Skeletal muscle satellite cell (primary cell): Measurements from ENCODE around the gene LRRC61.
"Not testable (repeated sequence)": the region's sequence is repeated elsewhere in the genome, so short reads cannot be mapped to it uniquely, and the experiment has no call there.

ENCODE experiments used
- H3K27me3 ChIP-seq: 2 replicates; pipeline ENCODE4 v1.7.0; 2013; ENCODE audit warnings: low read length; ENCODE audit not compliant: control insufficient read depth, insufficient read depth
- H3K36me3 ChIP-seq: 2 replicates; pipeline ENCODE4 v1.7.0; 2013; ENCODE audit warnings: mild to moderate bottlenecking, control low read depth, low read length; ENCODE audit not compliant: insufficient read depth
- H3K4me1 ChIP-seq: 2 replicates; pipeline ENCODE4 v1.7.0; 2013; ENCODE audit warnings: low read length; ENCODE audit not compliant: control insufficient read depth, insufficient read depth
- H3K4me2 ChIP-seq: 2 replicates; pipeline ENCODE4 v1.7.0; 2013; ENCODE audit warnings: mild to moderate bottlenecking, low read length
- H3K4me3 ChIP-seq: 2 replicates; pipeline ENCODE4 v1.7.0; 2013; ENCODE audit warnings: low read length
- H3K9ac ChIP-seq: 2 replicates; pipeline ENCODE4 v1.7.0; 2013; ENCODE audit warnings: mild to moderate bottlenecking, low read depth, low read length, moderate library complexity
- H3K9me3 ChIP-seq: replicated peaks from 2 replicates; pipeline ENCODE4 v1.7.0; 2013; ENCODE audit warnings: mild to moderate bottlenecking, control low read depth, low read length

LRRC61 gene

DNA sequence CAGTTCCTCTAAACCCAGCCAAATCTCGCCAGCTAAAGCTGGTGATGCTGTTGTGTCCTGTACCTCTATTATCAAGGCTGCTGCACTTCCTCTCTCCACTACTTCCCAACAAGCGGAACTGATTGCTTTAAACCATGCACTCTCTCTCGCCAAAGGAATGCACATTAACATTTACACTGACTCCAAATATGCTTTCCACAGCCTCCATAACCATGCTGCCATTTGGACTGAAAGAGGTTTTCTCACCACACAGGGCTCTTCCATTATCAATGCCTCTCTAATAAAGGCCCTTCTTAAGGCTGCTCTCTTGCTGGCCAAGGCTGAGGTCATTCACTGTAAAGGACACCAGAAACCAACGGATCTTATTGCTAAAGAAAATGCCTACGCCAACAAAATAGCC, 11.4 kb upstream of the LRRC61 start:
- no peak overlapping the region for H3K4me2 ChIP-seq
- no peak overlapping the region for H3K4me3 ChIP-seq
- no peak overlapping the region for H3K9ac ChIP-seq
- H3K36me3 ChIP-seq: no peaks in the 10 kb centered on the region
- H3K27me3 ChIP-seq: no peaks in the 10 kb centered on the region
- peaks cover 4% of the 10 kb centered on the region for H3K4me1 ChIP-seq
- no peaks in the 10 kb centered on the region for H3K9me3 ChIP-seq

DNA sequence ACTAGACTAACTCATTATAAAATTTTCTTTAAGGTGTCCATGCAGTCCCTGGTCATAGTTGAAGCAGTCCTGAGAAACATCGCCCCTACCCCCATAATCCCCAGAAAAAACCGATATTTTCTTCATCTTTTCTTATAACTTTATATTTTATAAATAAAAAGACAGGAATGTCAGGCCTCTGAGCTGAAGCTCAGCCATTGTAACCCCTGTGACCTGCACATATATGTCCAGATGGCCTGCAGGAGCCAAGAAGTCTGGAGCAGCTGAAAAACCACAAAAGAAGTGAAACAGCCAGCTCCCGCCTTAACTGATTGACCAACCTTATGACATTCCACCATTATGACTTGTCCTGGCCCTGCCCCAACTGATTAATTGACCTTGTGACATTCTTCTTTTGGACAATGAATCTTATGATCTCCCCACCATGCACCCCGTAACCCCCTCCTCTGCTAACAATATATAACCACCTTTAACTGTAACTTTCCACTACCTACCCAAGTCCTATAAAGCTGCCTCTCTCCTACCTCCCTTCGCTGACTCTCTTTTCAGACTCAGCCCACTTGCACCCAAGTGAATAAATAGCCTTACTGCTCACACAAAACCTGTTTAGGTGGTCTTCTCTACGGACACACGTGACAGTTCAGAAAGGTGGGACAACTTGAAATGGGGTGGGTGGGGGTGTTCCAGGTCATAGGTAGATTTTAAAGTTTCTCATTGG, 10.3 kb upstream of the LRRC61 start:
- H3K27me3 ChIP-seq, H3K9ac ChIP-seq, H3K4me2 ChIP-seq, H3K9me3 ChIP-seq, H3K4me3 ChIP-seq, H3K36me3 ChIP-seq, H3K4me1 ChIP-seq: not testable (repeated sequence)

DNA sequence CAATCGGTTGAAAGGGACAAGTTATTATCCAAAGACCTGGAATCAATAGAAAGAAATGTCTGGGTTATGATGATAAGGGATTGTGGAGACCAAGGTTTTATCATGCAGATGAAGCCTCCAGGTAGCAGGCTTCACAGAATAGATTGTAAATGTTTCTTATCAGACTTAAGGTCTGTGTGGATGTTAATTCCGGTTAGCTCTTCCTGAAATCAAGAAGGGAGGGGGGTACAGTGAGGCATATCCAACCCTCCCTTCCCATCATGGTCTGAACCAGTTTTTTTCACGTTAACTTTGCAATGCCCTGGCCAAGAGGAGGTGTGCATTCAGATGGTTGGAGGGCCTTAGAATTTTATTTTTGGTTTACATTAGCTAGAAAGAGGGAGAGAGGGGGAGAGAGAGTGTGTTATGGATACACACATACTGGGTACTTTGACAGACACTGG, 9.8 kb upstream of the LRRC61 start:
- no peaks in the 10 kb centered on the region for H3K27me3 ChIP-seq
- peaks cover 4% of the 10 kb centered on the region for H3K4me1 ChIP-seq
- H3K4me2 ChIP-seq: no peak overlapping the region
- H3K9me3 ChIP-seq: no peaks in the 10 kb centered on the region
- H3K9ac ChIP-seq: no peak overlapping the region
- no peaks in the 10 kb centered on the region for H3K36me3 ChIP-seq
- H3K4me3 ChIP-seq: no peak overlapping the region

DNA sequence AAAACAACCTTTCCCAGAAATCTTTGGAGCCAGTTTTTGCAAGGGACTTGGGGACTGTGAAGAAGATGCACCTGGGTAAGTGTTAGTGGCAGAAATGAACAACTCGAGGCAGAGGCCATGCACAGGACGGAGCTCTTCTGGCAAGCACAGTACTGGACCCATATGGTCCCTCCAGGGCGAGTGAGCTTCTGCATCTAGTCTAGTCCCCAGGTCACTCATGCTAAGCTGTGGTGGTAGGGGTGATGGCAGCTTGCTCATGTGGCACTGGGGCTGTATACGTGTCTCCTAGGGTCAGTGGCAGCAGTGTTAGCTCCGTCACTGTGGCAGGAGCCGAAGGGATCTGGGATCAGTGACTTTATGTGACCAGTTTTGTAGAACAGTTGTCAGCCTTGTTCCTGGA, 9.3 kb upstream of the LRRC61 start:
- no peak overlapping the region for H3K4me2 ChIP-seq

DNA sequence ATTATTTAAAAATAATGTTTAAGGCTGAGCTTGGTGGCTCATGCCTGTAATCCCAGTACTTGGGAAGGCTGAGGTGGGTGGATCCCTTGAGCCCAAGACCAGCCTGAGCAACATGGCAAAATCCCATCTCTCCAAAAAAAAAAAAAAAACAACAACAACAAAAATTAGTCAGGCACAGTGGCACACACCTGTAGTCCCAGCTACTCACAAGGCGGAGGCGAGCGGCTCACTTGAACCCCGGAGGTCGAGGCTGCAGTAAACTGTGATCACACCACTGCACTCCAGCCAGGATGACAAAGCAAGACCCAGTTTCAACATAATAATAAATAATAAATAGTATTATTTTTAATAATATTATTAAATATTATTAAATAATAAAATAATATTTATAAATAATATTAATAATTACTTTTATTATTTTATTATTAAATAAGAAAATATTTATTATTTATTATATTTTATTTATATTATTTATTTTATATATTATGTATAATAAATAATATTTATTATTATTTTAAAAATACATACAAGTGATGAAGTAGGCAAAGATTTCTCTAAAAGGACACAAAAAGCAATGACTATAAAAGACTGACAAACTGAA, 8.4 kb upstream of the LRRC61 start:
- H3K4me2 ChIP-seq: no peak overlapping the region
- H3K4me3 ChIP-seq: no peak overlapping the region
- no peaks in the 10 kb centered on the region for H3K36me3 ChIP-seq
- H3K9ac ChIP-seq: no peak overlapping the region
- H3K9me3 ChIP-seq: no peaks in the 10 kb centered on the region
- peaks cover 4% of the 10 kb centered on the region for H3K4me1 ChIP-seq
- no peaks in the 10 kb centered on the region for H3K27me3 ChIP-seq

More for the DNA sequence above, 9.3 kb upstream of the LRRC61 start:
- H3K27me3 ChIP-seq: no peaks in the 10 kb centered on the region
- H3K4me3 ChIP-seq: no peak overlapping the region
- no peaks in the 10 kb centered on the region for H3K36me3 ChIP-seq
- peaks cover 4% of the 10 kb centered on the region for H3K4me1 ChIP-seq
- no peak overlapping the region for H3K9ac ChIP-seq
- H3K9me3 ChIP-seq: no peaks in the 10 kb centered on the region

DNA sequence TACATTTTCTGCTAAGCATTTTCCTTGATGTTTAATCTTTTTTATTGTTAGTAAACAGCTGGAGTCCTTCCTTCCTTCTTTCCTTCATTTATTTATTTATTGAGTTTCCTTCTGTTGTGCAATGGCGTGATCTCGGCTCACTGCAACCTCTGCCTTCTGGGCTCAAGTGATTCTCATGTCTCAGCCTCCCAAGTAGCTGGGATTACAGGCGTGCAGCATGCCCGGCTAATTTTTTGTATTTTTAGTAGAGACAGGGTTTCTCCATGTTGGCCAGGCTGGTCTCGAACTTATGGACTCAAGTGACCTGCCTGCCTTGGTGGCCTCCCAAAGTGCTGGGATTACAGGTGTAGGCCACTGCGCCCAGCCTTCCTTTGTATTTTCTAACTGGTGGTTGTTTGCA, 6.2 kb upstream of the LRRC61 start:
- not testable (repeated sequence) for H3K4me3 ChIP-seq, H3K4me1 ChIP-seq, H3K9me3 ChIP-seq, H3K9ac ChIP-seq, H3K4me2 ChIP-seq, H3K27me3 ChIP-seq, H3K36me3 ChIP-seq

DNA sequence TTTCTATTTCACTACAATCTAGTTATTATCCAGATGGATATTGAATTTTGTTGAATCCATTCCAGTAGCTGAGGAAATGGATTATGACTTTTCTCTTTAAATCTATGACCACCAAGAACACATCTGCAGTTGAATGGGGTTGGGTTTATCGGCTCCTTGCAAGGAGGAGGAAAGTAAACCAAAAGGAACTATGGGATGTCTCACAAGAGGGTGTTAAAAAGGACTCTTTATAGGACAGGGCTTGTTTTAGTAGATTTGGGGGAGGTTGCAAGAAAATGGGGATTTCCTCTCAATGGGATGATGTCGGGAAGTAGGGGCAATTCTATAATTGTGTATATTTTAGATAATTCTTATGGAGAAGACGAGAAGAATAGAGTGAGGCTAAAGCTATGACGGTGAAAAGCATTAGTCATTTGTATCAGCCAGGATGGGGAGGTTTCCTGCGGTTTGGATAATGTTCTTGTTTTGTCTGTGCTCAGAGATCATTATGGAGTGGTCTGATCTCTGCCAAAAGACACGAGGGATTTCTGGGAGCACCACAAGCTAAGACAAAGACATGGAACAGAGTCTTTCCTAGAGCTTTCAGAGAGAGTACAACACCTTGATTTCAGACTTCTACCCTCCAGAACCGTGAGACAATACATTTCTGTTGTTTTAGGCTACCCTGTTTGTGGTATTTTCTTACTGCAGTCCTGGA, 5.3 kb upstream of the LRRC61 start:
- Histone ChIP-seq H3K9me3 (no peaks in the 10 kb centered on the region), H3K9ac (no peak overlapping the region), H3K4me3 (no peak overlapping the region), H3K27me3 (no peaks in the 10 kb centered on the region), H3K4me1 (no peaks in the 10 kb centered on the region), H3K4me2 (no peak overlapping the region), H3K36me3 (no peaks in the 10 kb centered on the region)

DNA sequence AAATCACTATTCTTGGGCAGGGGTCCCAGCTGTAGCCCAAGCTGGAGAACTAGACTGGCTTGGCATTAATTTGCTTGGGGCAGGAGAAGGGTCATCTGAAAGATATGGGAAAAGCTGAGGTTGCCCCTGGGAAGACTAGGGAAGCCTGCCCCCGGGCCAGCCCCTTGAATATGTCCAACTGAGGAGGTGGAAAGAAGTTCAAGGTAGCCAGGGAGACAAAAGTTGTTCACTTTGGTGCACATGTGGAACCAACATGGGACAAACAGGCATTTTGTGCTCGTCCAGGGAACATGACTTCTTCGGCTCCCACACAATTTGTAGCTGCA, 1.4 kb upstream of the LRRC61 start:
- Histone ChIP-seq H3K4me3 (no peak overlapping the region), H3K27me3 (peaks cover 4% of the 10 kb centered on the region), H3K9ac (no peak overlapping the region), H3K9me3 (no peaks in the 10 kb centered on the region), H3K4me1 (no peaks in the 10 kb centered on the region), H3K4me2 (no peak overlapping the region), H3K36me3 (no peaks in the 10 kb centered on the region)

DNA sequence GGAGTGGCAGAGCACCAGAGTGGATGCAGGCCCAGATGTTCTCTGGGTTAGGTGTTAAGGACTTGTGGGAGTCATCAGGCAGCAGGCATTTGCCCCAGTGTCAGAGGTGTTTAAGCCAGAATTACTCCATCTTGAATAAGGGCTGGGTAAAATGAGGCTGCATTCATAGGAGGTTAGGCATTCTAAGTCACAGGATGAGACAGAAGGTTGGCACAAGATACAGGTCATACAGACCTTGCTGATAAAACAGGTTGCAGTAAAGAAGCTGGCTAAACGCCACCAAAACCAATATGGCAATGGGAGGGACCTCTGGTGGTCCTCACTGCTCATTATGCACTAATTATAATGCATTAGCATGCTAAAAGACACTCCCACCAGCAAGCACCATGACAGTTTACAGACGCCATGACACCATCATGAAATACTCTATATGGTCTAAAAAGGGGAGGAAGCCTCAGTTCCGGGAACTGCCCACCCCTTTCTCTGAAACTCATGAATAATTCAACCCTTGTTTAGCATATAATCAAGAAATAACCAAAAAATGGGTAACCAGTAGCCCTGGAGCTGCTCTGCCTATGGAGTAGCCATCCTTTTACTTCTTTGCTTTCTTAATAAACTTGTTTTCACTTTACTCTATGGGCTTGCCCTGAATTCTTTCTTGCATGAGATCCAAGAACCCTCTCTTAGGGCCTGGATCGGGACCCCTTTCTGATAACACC, 882 bp upstream of the LRRC61 start:
- H3K27me3 ChIP-seq: peaks cover 4% of the 10 kb centered on the region
- H3K9me3 ChIP-seq: no peaks in the 10 kb centered on the region
- H3K9ac ChIP-seq: no peak overlapping the region
- H3K4me2 ChIP-seq: no peak overlapping the region
- H3K4me1 ChIP-seq: no peaks in the 10 kb centered on the region
- H3K36me3 ChIP-seq: no peaks in the 10 kb centered on the region
- no peak overlapping the region for H3K4me3 ChIP-seq

DNA sequence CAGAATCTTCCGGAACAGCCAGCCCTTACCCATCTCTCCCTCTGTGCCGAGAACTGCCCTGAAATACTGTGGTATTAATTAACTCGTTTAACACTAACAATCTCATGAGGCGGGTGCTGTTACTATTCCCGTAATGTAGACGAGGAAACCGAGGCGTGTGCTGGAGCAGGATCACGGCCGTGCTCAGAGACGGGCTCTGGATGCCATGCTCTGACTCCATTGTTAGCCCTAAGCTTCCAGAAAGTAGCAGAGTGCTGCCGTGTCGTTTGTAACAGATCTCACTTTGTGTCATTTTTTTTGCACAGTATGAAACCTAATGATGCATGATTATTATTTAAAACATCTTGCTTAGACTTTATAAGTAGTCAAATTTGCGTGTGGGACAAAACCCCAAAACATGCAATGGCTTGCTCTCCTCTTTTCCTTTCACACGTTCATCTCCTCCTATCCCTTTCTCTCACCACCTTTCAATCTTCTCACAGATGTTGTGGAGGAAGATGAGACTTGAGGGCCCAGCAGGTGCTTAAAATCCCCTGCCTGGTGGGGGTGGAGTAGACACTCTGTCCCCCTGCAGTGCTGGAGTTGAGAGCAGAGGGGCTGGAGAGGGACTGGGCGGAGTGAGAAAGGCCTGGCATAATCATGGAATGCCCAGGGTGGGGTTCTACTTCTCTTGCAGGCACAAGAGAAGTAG, 672 bp downstream of the LRRC61 start:
- Histone ChIP-seq H3K4me2 (peak overlapping the region; percentile 67), H3K36me3 (no peaks in the 10 kb centered on the region), H3K9me3 (no peaks in the 10 kb centered on the region), H3K4me3 (no peak overlapping the region), H3K4me1 (no peaks in the 10 kb centered on the region), H3K27me3 (peaks cover 4% of the 10 kb centered on the region), H3K9ac (no peak overlapping the region)

DNA sequence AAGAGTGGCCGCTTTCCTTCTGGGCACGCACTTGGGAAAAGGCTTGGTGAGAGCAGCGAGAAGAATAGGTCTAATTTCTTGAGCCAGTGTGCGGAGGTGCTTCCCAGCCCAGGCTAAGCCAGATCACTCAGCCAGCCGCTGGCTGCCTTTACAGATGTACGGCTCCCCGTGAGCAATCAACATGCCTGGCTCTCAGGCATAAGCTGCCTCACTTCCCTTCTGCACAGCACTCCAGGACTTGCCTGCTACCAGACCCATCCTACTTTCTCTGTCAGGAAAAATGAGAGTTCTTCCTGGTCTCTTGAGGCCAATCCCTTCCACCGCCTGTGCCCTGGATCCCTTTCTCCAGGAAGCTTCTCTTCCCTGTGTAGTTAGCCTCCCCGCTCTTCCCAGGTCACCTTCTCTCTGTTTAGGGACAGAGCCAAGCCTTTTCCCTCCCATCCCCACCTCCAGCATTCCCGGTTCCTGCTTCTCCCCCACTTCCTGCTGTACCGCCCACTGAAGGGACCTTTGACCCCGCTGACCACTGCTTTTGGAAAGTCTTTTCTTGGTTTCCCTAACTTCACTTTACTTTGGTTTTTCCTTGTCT, 1.3 kb downstream of the LRRC61 start:
- H3K4me2 ChIP-seq: no peak overlapping the region
- H3K9ac ChIP-seq: no peak overlapping the region
- peaks cover 4% of the 10 kb centered on the region for H3K27me3 ChIP-seq
- H3K36me3 ChIP-seq: no peaks in the 10 kb centered on the region
- no peak overlapping the region for H3K4me3 ChIP-seq
- no peaks in the 10 kb centered on the region for H3K9me3 ChIP-seq
- H3K4me1 ChIP-seq: no peaks in the 10 kb centered on the region
